ENCODE results near the gene FAM186B.

GRCh38 chr12:49619286-49619685 is 13.8 kb upstream of the FAM186B start:
- TF ChIP-seq CTCF (IDR thresholded peaks at IDR 0.05) (no peak), EP300 (IDR thresholded peaks at IDR 0.05) (no peak), POLR2A (IDR thresholded peaks at IDR 0.05) (no peak), POLR2AphosphoS5 (IDR thresholded peaks at IDR 0.05) (no peak)
